Right ventricle myocardium inferior (tissue), 1 donor: ENCODE data around the gene AFF3. TPM values are rescaled to one million over a fixed set of nuclear protein-coding genes. Genes with fewer than 3 reads are reported as not detected.
"Not testable (repeated sequence)": the region's sequence is repeated elsewhere in the genome, so short reads cannot be mapped to it uniquely, and the experiment has no call there.

Experiments used
- ATAC-seq: fragments of 200-7000 bp; cut with Tn5 transposase; one replicate; pipeline ENCODE4 v1.9.1; 2020; ENCODE audit warnings: mild to moderate bottlenecking, moderate library complexity
- DNase-seq: peaks from one replicate; pipeline ENCODE4 v3.0.0; 2021; ENCODE audit errors: missing footprints
- intact Hi-C: fragments of 100-400 bp; cut with DNase I; formaldehyde crosslinking; loops from one replicate; pipeline ENCODE4 v1.11.0; 2022
- total RNA-seq: library from RNA; stranded (reverse); fragmentation: NEBNext Ultra II Directional; extraction: Animal tissue kit (Norgen Biotek cat#: 25700); gene quantifications from one replicate; pipeline ENCODE4 v1.2.1, GENCODE V29; 2021
- donor health status: DM: no; HTN: yes; CAD: no; lungs with severe emphysema.

Gene AFF3
- total RNA-seq, 1 donor from 2014 or later, result 6.8 TPM

DNA sequence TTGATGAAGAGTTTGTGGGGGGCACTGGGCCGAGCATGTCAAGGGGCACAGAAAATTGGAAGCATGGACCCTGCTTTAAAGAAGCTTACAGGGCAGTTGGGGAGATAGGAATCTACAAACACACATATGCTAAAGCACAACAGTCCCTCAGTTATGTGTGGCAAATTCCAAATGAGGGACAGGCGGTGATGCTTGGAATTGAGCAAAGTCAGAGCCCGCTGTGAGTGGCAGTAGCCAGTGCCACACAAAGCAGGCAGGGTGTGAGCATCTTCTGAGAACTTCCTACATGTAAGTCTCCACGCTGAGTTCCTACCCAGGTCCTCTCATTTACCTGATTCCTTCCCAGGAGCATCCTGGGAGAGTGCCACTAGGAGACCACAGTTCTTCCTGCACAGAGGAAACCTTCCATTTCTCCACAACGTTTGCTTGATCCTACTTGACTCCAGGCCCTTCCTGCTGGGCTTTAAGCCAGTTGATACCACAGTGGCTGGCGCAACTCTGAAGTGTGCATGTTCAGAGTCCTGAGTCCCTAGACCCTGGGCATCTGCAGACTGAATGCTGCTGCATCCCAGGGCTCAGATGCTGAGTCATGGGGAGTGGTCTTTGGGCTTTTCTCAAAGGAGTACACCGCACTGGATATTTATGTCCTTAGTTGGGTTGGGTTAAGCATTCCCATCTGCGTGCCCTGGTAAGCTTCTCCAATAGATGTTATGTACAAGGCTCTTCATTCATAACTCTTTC lies 365.3 kb downstream of the AFF3 start:
- no peak for DNase-seq
- intact Hi-C loops, result no loop called here
- ATAC-seq, result no peak

DNA sequence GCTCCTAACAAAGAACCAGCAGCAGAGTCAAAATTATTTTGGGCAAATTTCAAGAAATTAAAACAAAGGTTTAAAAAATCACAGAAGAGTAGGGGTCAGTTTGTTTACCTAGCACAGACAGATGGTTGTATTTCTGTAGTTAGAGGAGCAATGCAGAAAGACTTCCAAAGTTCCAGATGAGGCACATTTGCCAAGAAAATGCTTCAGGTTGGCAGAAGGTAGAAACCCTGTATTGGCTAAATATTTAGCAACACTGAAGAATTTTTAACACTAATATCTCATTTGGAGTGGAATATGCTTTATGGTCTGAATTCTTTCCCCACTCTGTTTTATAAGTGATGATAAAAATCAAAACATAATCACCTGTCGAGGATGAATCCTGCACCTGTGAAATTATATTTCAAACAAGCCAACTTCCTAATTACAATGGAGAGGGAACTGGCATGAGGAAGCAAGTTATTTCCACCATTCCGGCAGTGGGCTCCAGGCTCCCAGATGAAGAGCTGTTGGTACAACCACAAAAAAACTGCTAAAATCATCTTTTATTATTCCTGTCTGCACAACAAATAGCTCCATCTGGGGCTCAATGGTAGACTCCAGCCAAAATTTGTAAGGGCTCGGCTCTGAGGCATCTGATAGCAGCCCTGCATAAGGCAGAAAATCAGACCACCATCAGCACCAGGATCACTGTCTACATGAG lies 366.0 kb downstream of the AFF3 start:
- ATAC-seq, result peak; percentile 34
- intact Hi-C loops, result no loop called here
- DNase-seq, result no peak

DNA sequence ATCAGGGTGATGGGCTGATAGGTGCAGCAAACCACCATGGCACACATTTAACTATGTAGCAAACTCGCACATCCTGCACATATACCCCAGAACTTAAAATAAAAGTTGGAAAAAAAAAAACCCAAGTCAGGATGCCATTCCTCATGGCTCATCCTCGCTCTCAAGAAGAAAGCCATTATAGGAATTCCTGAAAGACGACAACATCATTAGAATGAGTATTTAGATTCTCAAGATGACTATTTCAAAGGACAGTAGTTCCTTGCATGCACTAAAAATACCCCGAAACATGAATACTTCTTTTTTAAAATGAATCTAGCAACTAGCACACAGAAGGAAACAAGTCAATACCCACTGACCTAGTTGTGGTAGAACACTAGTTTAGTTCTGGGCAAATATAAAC lies 366.8 kb downstream of the AFF3 start:
- DNase-seq, result no peak
- no peak for ATAC-seq
- intact Hi-C loops, result no loop called here

DNA sequence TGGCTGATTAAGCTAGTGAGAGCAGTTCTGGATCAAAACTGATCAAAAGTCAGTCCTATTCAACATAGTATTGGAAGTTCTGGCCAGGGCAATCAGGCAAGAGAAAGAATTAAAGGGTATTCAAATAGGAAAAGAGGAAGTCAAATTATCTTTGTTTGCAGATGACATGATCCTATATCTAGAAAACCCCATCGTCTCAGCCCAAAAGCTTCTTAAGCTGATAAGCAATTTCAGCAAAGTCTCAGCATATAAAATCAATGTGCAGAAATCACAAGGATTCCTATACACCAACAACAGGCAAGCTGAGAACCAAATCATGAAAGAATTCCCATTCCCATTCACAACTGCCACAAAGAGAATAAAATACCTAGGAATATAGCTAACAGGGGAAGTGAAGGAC lies 368.7 kb downstream of the AFF3 start:
- intact Hi-C loops, DNase-seq, ATAC-seq: not testable (repeated sequence)

DNA sequence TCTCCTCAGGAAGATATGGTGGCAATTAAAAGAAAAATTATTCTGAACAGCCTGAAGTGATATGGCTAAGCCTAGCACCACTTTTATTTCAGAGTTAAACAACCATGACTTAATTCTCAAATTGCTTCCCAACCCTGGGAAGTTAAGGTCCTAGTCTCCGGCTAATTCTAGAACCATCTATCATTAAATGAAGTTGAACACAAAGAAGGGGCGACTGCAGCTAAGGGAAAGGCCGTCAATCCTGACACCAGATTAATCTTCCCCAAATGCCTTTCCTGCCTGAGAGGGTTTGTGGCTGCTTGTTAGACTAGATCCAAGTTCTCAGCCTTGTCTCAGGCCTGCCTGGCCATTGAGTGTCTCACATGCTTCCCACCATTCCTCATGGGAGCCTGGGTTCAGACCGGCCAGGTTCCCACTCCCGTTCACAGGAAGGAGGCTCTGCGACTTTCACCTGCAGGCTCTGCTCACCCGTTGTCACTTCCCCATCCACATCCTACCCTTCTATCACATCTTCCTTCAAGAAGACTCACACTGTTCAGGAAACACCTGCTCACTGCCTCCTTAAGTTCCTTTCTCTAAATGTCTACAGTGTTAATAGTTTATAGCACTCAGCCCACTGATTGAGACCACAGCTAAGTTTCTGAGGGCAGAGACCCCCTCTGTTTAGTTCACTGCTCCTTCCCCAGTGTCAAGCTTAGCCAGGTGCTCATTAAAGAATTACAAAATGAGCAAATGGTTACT lies 369.6 kb downstream of the AFF3 start:
- ATAC-seq (no peak), DNase-seq (no peak)
- intact Hi-C loops, result no loop called here

DNA sequence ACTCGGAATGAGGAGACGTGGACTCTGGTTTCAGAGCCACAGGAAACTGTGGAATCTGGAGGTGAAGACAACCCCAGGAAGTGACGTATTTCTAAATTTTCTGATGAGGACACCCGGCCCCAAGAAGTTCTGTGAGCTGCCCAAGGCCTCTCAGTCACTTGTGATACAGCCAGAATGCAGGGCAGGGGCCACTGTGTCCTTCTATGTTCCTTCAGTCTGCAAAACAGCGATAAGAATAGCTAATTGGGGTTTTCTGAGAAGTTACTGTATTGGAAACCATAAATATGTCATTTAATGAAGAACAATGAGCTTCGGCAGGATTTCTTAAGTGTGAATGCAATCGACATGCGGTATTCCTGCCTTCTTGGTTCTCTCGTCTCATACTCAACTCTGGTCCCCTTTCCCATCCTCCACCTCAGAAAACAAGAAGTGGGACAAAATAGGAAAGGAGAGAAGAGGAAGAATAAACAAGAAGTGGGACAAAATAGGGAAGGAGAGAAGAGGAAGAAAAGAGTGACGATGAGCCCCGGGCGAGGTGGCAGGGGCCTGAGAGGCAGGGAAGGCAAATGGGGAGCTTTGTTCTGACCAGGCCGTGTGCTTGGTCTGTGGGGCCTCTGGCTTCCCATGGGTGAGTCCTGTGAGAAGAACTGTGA lies 370.6 kb downstream of the AFF3 start:
- ATAC-seq (peak; percentile 60), DNase-seq (peak; percentile 86)
- intact Hi-C loops, result no loop called here

DNA sequence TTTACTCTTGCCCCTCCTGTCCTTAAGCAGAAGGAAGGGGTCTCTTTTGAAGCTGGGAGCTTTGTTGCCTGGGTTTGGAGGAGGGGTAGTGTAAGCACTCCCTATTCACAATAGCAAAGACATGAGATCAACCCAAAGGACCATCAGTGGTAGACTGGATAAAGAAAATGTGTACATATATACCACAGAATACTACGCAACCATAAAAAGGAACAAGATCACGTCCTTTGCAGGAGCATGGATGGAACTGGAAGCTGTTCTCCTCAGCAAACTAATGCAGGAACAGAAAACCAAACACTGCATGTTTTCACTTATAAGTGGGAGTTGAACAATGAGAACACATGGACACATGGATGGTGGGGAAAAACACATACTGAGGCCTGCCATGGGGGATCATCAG lies 371.5 kb downstream of the AFF3 start:
- ATAC-seq, result no peak
- intact Hi-C loops, result no loop called here

DNA sequence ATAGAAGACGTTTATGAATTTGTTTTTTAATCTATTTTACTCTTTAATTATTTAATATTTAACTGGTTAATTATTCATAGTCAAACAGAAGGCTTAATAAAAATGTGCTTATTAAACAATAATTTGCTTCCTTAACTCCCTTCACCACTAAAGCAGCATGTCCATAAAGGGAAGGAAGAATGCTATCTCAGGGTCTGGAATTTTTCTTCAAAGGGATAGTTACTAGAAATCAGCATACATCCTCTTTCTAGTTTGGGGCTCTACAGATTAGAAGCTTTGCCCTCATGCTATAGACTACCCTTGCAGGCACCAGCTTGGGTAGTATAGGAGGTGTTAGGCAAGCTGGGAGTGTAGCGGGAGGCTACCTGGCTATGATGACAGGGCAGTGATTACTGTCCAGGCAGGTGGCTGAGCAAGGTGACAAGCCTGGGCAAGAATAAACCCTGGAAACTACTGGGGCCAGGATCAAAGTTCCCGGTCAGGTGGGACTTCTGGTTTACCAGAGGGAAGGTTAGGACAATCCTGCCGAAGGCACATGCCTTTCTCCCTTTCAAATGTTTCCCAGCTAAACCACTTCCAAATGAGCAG lies 376.6 kb downstream of the AFF3 start:
- ATAC-seq (no peak), DNase-seq (no peak)

More for the DNA sequence above, 371.5 kb downstream of the AFF3 start:
- no peak for DNase-seq

DNA sequence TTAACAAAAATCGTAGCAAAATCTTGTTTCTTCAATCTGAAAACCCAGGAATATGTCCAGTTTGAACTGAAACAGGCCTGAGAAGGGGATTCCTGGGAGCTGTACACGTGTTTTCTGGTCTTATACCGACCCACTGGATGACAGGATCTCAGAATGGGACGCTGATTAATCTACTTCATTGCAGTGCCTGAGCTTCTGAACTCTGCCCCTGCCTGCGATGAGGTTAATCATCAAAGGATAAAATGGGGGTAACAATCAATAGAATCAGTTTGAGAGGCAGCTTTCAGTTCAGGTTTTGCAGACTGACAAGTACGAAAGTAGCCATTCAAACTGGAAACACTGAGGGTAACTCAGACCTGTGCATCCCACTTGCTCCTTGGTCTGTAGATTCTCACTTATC lies 378.6 kb downstream of the AFF3 start:
- ATAC-seq (no peak), DNase-seq (no peak)
- intact Hi-C loops, result no loop called here

More for the DNA sequence above, 376.6 kb downstream of the AFF3 start:
- intact Hi-C loops, result no loop called here

DNA sequence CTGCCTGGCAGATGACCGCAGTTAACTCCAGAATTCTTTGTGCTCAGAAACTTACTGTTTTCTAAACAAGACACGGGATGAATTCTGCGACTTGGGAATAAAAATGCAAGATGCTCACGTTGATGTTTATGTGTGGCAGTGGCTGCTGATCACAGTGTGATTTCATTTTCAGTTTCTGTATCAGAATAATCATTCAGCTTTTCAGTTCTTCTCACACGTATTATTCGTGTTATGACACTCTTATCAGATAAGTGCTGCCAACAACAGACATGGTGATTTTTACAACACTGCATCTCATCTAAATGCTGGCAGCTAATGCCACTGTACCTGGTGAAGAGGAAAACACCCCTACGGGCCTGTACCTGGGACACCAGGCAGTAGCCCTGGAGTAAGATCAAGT lies 379.7 kb downstream of the AFF3 start:
- intact Hi-C loops, result no loop called here
- ATAC-seq, result no peak
- no peak for DNase-seq

DNA sequence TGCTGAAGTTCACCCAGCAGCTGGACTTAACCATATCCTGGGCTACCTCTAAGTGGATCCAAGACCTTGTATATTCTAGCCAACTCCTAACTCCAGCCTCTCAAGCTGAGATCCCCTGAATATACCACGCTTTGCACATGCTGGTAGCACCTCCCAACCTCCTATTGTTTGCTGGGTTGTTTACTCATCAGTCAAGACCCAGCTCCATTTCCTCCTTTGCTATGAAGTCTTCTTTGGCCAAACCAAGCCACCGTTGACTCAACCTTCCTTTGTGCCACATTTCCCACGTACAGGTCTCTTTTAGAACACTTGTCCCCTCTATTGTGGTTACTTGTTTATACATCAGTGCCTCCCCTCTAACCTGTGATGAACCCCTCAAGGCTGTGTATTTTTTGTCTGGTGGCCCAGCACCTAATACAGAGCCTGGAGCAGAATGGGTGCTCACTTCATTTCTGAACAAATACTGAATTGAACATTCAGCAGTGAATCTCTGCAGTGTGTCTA lies 384.7 kb downstream of the AFF3 start:
- no peak for ATAC-seq
- intact Hi-C loops, result no loop called here
- DNase-seq, result no peak

DNA sequence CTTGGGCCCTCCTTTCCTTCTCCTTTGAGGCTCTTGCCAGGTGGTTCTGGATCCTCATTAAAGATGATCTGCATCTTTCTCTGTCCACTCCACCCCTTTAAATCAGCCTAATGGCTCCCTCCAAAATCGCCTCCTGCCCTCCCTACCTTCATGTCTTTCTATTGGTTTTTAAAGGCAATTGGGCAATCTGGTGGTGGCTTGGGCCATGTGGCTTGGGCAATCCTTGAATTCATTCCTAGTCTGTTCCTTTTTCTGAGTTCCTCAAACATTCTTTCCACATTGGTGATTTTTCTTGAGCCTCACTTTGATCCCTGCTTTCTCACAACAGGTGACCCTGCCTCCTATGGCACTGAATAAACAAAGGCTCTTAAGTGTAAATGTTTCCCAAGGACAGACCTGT lies 386.3 kb downstream of the AFF3 start:
- ATAC-seq (peak; percentile 34), DNase-seq (no peak)
- intact Hi-C loops, result no loop called here

DNA sequence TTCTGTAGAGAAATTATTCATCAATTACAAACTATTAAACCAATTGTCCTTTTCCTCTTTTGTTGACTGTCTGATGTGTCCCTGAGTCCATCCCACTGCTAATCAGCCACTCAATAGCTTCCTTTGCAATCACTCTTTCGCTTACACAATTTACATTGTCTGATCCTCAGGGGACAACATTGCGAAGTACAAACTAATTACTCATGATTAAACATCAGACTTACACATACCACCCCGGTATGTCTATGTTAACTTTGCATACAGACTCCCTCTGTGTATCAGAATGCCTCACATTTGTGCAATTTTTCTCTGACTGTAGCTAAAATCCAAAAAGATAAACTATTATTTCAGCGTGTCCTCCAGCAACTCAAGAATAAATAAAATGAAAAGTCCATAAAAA lies 388.2 kb downstream of the AFF3 start:
- intact Hi-C loops, result no loop called here
- no peak for ATAC-seq
- DNase-seq, result no peak

DNA sequence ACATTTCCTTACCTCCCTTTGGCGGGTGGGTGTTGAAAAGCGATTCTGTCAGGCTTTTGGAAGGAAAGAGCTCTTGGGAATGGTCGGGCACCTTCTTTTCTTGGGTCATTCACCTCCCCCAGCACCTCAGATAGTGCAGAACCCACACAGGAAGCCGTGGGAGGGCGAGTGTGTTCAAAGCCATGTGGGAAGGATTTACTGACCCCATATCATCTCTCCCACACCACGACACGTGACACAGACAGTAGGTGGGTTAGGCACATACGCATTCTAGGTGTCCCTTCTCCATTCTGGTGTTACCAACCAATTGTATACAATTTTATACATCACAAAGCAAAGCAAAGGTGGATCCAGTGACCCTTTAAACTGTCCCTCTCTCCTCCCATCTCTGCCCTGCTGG lies 388.9 kb downstream of the AFF3 start:
- intact Hi-C loops, result no loop called here
- ATAC-seq (no peak), DNase-seq (no peak)

DNA sequence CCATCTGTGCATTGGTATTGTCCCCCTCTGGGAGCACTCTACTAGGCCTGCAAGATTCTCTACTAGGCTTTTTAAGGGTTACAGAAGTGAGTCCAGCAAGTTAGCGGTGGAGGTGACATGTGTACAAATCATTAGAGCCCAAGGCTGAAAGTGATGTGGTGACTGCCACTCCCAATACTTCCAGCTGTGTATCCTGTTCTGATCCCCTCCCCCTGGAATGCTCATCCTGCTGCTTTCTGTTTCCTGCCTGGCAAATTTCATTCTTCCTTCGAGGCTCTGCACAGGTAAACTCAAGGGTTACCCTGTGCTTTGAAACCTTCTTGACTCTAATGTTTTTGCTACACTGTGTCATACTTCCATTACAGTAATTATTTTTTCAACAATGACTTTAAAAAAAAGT lies 394.0 kb downstream of the AFF3 start:
- intact Hi-C loops, result no loop called here
- ATAC-seq, result no peak
- no peak for DNase-seq

DNA sequence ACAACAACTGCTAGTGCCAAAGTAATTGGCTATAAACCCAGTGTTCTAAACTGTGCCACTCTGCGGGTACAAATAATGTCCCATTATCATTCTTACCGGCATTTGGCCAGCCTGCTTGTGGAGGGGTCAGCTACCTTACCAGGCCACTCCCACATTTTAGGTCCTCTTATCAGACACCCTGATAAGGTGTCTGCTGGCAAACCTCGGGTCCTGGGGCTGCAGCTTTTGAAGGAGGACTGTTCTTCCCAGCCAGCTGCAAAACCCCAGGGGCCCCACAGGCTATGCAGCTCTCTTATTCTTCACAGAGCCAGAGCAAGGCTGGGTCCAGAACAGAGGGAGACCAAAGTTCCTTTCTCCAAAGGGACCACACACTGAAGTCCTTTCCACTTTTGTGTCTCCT lies 394.5 kb downstream of the AFF3 start:
- ATAC-seq (peak; percentile 48), DNase-seq (no peak)
- intact Hi-C loops, result no loop called here

DNA sequence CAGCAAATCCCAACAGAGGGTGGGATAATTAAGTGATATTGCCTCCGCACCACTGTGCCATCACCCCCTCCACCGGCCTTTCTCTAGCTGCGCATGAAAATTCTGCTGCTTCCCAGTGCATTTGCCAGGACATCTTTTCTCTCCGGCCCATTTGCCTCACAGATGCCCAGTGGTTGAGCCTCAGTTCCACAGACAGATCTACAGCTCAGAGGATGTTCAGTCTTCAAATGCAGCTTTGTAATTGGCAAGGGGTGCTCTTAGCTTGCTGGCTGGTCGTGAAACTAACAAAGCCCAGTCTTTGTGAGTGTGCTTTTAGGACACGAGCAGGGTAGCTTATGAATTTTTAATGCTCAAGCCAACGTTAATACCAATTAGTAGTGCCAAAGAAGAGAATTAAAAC lies 399.2 kb downstream of the AFF3 start:
- DNase-seq (no peak), ATAC-seq (no peak)
- intact Hi-C loops, result no loop called here

DNA sequence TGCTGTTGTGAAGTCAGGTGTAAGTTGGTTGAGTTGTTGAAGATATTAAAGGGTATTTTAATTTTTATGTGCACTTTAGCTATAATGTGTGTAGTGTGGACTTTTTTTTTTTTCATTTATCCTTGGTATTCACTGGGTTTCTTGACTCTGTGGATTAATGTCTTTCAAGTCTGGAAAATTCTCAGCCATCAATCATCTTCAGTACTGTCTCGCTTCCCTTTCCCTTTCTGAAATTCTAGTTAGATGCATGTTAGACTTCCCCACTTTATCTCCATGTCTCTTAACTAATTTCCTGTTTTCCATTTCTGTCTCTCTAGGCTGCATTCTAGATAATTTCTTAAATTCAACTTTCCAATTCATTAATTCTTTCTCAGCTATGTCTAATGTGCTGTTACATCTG lies 404.9 kb downstream of the AFF3 start:
- intact Hi-C loops, result no loop called here
- ATAC-seq (no peak), DNase-seq (no peak)

DNA sequence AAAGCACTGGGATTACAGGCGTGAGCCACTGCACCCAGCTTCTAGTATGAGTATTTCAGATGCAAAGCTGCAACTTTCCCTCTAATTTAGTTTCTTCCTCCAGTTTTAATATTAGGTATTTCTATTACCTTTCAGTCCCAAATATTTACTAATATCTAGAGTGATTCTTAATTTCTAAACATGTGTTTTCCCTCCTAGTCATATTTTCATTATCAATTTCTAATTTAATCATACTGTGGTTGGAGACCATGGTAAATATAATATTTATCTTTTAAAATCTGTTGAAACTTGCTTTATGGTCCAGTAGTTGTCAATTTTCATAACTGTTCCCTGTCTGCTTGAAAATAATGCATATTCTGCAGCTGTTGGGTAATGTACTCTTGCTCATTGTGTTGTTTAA lies 406.6 kb downstream of the AFF3 start:
- no peak for DNase-seq
- intact Hi-C loops, result no loop called here
- ATAC-seq, result no peak
